KOPT-K1 (cell line): Measurements from ENCODE around the gene PLA2G2E.

Experiments used
- H3K27ac ChIP-seq: fragments of 200-600 bp; sonication (generic); 2 replicates; pipeline ENCODE4 v1.5.1; 2016; ENCODE audit warnings: antibody characterized with exemption, mild to moderate bottlenecking, low read depth, low read length; ENCODE audit not compliant: poor library complexity, severe bottlenecking
- H3K36me3 ChIP-seq: fragments of 200-600 bp; sonication (generic); 2 replicates; pipeline ENCODE4 v1.5.1; 2017; ENCODE audit warnings: antibody characterized with exemption, mild to moderate bottlenecking, low read length, moderate library complexity; ENCODE audit not compliant: insufficient read depth
- H3K9me3 ChIP-seq: fragments of 200-600 bp; sonication (generic); 2 replicates; pipeline ENCODE4 v1.5.1; 2017; ENCODE audit warnings: antibody characterized with exemption, low read length, mild to moderate bottlenecking; ENCODE audit not compliant: insufficient read depth, poor library complexity, severe bottlenecking

PLA2G2E gene

GRCh38 chr1:19918057-19918456, 5.4 kb downstream of the PLA2G2E start:
- no peak overlapping the region for H3K27ac ChIP-seq
- H3K36me3 ChIP-seq, result peaks cover 28% of the 10 kb centered on the region
- H3K9me3 ChIP-seq, result no peaks in the 10 kb centered on the region

DNA sequence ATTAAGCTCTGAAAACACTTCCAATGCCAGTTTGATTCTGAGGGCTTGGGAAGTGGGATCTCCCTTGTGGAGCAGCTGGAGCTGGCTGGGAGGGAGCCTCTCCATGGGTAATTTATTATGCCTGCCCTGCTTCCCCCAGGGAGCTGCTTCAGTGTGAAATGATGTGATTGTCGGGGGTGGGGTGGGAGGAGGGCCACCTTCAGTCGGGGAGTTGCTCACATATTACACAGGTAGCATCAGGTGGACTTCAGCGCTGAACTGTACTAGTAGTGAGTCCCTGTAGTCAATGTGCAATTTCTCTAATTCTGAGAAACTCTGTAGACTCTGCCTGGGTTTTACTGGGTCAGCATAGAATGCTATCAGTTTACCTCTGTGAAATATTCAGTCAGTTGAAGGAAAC, 12.8 kb downstream of the PLA2G2E start:
- H3K27ac ChIP-seq, result no peak overlapping the region
- peaks cover 100% of the 10 kb centered on the region for H3K36me3 ChIP-seq
- no peaks in the 10 kb centered on the region for H3K9me3 ChIP-seq

GRCh38 chr1:19909971-19910370, 13.4 kb downstream of the PLA2G2E start:
- H3K36me3 ChIP-seq, result peaks cover 100% of the 10 kb centered on the region

DNA sequence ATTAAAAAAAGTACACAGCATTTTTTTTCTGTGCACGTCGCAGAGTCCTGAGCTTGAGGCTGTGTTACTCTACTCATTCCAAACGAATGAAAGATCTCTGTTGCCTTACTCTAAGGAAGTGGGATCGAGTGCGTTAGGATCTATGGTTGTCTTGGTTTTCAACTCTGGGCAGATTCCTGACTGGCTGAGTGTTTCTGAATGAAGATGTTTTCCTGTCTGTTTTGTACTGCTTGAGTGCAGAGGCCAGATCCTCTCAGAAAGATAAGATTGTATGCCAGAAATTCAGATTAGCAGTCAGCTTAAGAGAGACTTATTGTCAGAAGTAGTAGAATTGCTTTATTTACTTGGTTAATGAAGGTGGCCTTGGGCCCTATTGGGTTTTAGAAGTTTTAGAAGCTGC, 14.0 kb downstream of the PLA2G2E start:
- H3K9me3 ChIP-seq, result no peaks in the 10 kb centered on the region
- no peak overlapping the region for H3K27ac ChIP-seq
- peaks cover 100% of the 10 kb centered on the region for H3K36me3 ChIP-seq

More at GRCh38 chr1:19909971-19910370, 13.4 kb downstream of the PLA2G2E start:
- H3K9me3 ChIP-seq, result no peaks in the 10 kb centered on the region
- no peak overlapping the region for H3K27ac ChIP-seq

GRCh38 chr1:19907456-19907855, 16.0 kb downstream of the PLA2G2E start:
- Histone ChIP-seq H3K36me3 (peaks cover 100% of the 10 kb centered on the region), H3K27ac (no peak overlapping the region), H3K9me3 (no peaks in the 10 kb centered on the region)

DNA sequence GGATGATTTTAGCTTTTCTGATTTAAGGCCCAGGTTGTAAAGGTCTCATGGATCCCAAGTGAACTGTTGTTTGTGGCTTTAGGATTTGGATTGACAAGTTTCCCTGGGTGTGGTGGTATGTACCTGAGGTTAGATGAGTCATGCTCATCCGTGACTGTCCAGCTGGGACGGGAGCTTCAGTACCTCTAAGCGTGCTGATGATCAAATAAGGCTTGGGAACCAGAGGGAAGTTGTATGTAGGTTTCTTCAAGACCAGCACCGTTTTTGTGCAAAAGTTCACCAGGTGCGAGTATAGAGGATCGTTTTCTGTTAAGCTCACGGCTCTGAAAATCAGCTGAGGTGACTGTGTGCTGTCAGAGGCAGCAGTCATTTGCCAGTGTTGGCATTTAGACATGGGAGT, 19.8 kb downstream of the PLA2G2E start:
- H3K27ac ChIP-seq, result no peak overlapping the region
- no peaks in the 10 kb centered on the region for H3K9me3 ChIP-seq
- peaks cover 100% of the 10 kb centered on the region for H3K36me3 ChIP-seq

DNA sequence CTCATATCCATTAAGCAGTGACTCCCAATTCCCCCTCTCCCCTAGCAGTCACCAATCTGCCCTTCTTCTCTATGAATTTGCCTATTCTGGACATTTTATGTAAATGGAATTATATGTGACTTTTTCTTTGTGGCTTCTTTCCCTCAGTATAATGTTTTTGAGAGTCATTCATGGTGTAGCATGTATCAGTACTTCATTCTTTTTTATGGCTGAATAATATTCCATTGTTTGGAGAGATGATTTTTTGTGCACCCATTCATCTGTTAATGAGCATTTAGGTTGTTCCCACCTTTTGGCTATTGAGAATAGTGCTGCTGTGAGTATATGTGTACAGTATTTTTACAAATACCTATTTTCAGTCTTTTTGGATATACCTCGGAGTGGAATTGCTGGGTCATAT, 21.8 kb downstream of the PLA2G2E start:
- Histone ChIP-seq H3K27ac (no peak overlapping the region), H3K9me3 (no peaks in the 10 kb centered on the region), H3K36me3 (peaks cover 100% of the 10 kb centered on the region)

GRCh38 chr1:19894218-19894617, 29.2 kb downstream of the PLA2G2E start:
- Histone ChIP-seq H3K9me3 (no peaks in the 10 kb centered on the region), H3K36me3 (peaks cover 94% of the 10 kb centered on the region), H3K27ac (no peak overlapping the region)

DNA sequence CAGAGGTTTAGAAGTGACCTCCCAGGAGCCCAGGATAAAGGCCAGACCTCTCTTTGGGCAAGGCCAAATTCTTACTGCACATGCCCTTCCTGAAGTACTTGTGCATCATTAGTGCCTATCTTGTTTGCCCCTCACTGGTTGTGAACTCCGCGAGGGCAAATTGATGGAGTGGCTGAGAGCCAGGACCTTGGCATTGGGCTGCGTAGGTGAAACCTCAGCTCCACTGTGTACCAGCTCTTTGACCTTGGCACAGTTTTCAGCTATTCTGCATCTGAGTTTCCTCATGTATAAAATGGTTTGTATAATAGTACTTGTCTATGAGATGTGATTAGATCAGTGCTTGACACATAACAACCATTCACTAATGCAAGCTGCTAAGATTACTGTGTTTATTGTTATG, 29.7 kb downstream of the PLA2G2E start:
- peaks cover 89% of the 10 kb centered on the region for H3K36me3 ChIP-seq
- H3K27ac ChIP-seq, result no peak overlapping the region
- H3K9me3 ChIP-seq, result no peaks in the 10 kb centered on the region

DNA sequence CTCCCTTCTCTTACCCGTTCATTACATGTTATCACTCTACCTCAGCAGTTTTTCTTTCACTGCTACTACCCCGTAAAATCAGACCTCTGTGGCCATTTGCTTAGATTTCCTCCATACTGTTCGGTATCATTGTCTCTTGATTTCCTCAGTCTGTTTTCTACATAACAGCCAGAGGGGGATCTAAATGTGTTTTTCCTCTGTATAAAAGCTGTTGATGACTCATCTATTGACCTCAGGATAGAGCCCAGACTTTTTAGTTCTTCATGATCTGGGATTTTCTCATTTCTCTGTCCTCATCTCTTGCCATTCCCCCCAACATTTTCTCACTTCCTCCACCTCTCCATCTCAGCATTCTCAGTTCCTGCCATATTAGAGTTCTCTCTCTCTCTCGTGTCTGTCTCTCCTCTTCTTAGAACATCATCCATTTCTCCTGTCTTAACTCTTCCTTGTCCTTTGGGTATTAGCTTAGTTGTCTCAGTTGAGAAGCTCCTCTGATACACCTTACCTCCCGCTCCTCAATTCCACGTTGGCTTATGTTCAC, 30.7 kb downstream of the PLA2G2E start:
- H3K9me3 ChIP-seq, result no peaks in the 10 kb centered on the region
- H3K27ac ChIP-seq, result no peak overlapping the region
- H3K36me3 ChIP-seq, result peaks cover 85% of the 10 kb centered on the region

- H3K9me3 ChIP-seq, result no peaks in the 10 kb centered on the region
- H3K27ac ChIP-seq, result no peak overlapping the region
- H3K36me3 ChIP-seq, result peaks cover 85% of the 10 kb centered on the region
These were observed 31.3 kb downstream of the PLA2G2E start for GRCh38 chr1:19892129-19892528.

GRCh38 chr1:19889656-19890055, 33.8 kb downstream of the PLA2G2E start:
- Histone ChIP-seq H3K9me3 (no peaks in the 10 kb centered on the region), H3K27ac (no peak overlapping the region), H3K36me3 (peaks cover 68% of the 10 kb centered on the region)

DNA sequence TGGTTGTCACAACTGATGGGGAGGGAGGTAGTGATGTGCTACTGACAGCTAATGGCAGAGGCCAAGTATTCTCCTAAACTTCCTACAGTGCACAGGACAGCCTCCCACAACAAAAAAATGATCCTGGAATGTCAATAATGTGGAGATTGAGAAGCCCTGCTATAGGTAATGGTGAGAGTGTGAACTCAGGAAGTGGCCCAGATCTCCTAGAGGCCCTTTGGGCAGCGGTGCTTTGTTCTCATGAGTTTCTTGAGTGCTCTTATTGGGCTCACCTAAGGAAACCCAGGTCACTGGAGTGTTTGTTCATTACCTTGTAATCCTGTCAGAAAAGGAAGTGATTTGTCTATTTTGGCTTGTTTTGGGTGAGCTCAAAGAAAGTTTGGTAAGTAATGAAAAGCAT, 35.3 kb downstream of the PLA2G2E start:
- Histone ChIP-seq H3K9me3 (no peaks in the 10 kb centered on the region), H3K36me3 (peaks cover 53% of the 10 kb centered on the region), H3K27ac (no peak overlapping the region)

GRCh38 chr1:19885821-19886220, 37.6 kb downstream of the PLA2G2E start:
- Histone ChIP-seq H3K27ac (no peak overlapping the region), H3K9me3 (no peaks in the 10 kb centered on the region), H3K36me3 (peaks cover 30% of the 10 kb centered on the region)

- peaks cover 19% of the 10 kb centered on the region for H3K36me3 ChIP-seq
These were observed 39.1 kb downstream of the PLA2G2E start for GRCh38 chr1:19884312-19884711.

DNA sequence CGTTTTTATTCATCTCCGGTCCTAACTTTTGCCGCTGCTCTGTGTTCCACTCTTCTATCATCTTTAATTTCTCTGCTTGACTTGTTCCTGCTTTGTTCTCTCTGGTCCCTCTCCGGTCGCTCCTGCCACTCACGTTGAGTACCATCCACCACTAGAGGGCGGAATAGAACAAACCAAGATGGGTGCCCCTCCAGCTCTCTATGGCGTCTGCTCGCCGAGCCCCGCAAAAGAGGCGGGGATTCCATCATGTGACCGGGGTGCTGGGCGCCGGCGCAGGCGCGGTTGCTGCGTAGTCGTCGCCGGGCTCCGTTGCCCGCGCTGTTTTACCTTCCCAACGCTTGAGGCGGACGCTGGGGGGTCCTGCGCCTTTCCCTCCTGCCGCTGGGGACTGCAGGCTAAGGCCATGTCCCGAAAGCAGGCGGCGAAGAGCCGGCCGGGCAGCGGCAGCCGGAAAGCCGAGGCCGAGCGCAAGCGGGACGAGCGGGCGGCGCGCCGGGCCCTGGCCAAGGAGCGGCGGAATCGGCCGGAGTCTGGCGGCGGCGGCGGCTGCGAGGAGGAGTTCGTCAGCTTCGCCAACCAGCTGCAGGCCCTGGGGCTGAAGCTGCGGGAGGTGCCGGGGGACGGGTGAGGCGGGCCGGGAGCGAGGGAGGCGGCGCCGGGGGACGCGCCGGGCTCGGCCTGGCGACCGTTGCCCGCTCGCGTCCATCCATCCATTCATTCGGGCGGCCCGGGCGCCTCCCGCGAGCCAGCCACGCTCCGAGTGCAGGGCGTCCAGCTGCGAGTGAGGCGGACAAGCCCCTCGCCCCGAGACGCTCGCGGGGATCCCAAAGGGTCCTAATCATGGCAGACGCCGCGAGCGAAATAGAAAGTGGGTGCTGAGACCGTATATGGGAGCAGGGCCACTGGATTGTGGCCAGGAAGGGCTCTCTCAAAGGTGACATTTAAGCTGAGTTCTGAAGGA, 41.0 kb downstream of the PLA2G2E start, which contains the start of gene OTUD3:
Gene OTUD3, plus strand, starts transcription at position 285 of the 961 bp plus-strand sequence. Its CDS starts 119 bp downstream, at position 404.
- H3K36me3 ChIP-seq, result peaks cover 10% of the 10 kb centered on the region
- H3K9me3 ChIP-seq, result no peaks in the 10 kb centered on the region
- peak within 1 kb of the TSS; percentile 73 for H3K27ac ChIP-seq

More at GRCh38 chr1:19884312-19884711, 39.1 kb downstream of the PLA2G2E start:
- Histone ChIP-seq H3K27ac (no peak overlapping the region), H3K9me3 (no peaks in the 10 kb centered on the region)
